Measurements from ENCODE around the gene MRPL37. TPM values are rescaled to one million over a fixed set of nuclear protein-coding genes. Genes with fewer than 3 reads are reported as not detected.

Gene MRPL37
- polyA plus RNA-seq, 1 donor (not counting 4 experiments of a cell fraction or from before 2014, with no cell fraction given): 30.9 TPM

DNA sequence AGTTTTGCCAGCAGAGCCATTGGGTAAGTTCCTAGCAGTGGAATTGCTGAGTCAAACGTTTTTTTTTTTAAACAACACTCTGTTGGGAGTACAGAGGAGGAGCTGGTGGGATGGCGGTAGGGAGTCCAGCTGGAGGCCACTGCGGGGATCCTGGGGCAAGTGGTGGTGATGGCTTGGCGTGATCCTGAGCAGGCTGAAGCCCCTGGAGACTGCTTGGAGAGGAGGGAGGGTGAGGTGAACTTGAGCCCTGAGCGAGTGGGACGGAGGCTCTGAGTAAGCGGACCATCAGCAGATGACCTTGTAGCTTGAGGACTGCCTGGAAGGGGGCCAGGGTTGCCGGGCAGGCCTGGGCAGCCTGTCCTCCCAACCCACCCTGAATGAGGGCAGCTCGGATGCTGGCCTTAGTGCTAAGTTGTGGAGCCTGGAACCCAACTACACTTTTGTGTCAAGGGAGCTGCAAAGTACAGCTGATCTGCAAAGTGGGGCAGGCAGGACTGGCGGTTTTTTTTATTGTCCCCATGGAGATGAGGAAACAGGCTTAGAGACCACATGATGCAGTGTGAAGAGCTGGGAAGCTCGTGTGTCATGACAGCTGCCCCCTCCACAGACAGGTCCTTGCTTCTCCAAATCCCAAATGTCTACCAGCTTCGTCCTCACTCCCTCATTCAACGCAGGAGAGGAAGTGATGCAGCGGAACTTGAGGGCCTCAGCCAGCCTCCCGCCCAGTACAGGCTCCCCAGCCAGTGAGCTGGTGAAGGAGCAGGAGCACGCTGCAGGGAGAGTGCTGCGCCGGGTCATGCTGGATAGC lies 20.2 kb downstream of the MRPL37 start:
- Histone ChIP-seq H3K4me2 (ENCODE audit: control insufficient read depth, extremely low read depth, insufficient read depth, low read depth, low read length) (no peak overlapping the region), H3K4me3 (ENCODE audit: control insufficient read depth in 2 of 3, extremely low read depth in 1 of 3, insufficient read depth in 2 of 3, low read depth in 1 of 3, low read length in 3 of 3) (no peak overlapping the region), H4K20me1 (ENCODE audit: control insufficient read depth, extremely low read depth, insufficient read depth, low read length) (no peaks in the 10 kb centered on the region), H3K27me3 (ENCODE audit: control insufficient read depth, extremely low read depth, insufficient read depth, low read length) (no peaks in the 10 kb centered on the region), H3K9me1 (ENCODE audit: control insufficient read depth, extremely low read depth, insufficient read depth, low read length) (no peaks in the 10 kb centered on the region), H3K9me3 (ENCODE audit: control insufficient read depth, low read depth, low read length) (no peaks in the 10 kb centered on the region), H3K4me1 (ENCODE audit: control insufficient read depth, extremely low read depth, insufficient read depth, low read length) (no peaks in the 10 kb centered on the region), H2AFZ (ENCODE audit: control insufficient read depth, low read length) (no peak overlapping the region), H3K79me2 (ENCODE audit: control insufficient read depth, insufficient read depth, low read length) (no peaks in the 10 kb centered on the region), H3K27ac (ENCODE audit: control insufficient read depth, insufficient read depth, low read length) (no peak overlapping the region), H3K9ac (ENCODE audit: control insufficient read depth, extremely low read depth, insufficient read depth, low read length) (no peak overlapping the region), H3K36me3 (ENCODE audit: control insufficient read depth in 2 of 2, extremely low read depth in 1 of 2, insufficient read depth in 2 of 2, low read length in 2 of 2) (peaks cover 22 to 39% of the 10 kb centered on the region in 2 experiments)
- no peak for DNase-seq (ENCODE audit: low read depth, low spot score)
- no peak for FAIRE-seq
- dilution Hi-C loops (cut with MboI; ENCODE audit: extremely low pct_ligation_motif_present, low sequenced_read_pairs): no loop called here
- TF ChIP-seq CTCF (optimal IDR thresholded peaks at IDR 0.05 in 1 of 3, IDR thresholded peaks at IDR 0.05 in 1 of 3, conservative IDR thresholded peaks at IDR 0.05 in 1 of 3; ENCODE audit: extremely low read depth in 1 of 3, insufficient read depth in 2 of 3, low read length in 3 of 3) (no peak), EZH2 (IDR thresholded peaks at IDR 0.05; ENCODE audit: low read length) (no peak)

- no peaks in the 10 kb centered on the region for H4K20me1 ChIP-seq (ENCODE audit: control insufficient read depth, extremely low read depth, insufficient read depth, low read length)
- no peak overlapping the region for H3K27ac ChIP-seq (ENCODE audit: control insufficient read depth, insufficient read depth, low read length)
- DNase-seq (ENCODE audit: low read depth, low spot score) (no peak), FAIRE-seq (no peak)
- H3K4me3 ChIP-seq (ENCODE audit: control insufficient read depth in 2 of 3, extremely low read depth in 1 of 3, insufficient read depth in 2 of 3, low read depth in 1 of 3, low read length in 3 of 3): no peak overlapping the region
- dilution Hi-C loops (cut with MboI; ENCODE audit: extremely low pct_ligation_motif_present, low sequenced_read_pairs): no loop called here
- no peak overlapping the region for H3K9ac ChIP-seq (ENCODE audit: control insufficient read depth, extremely low read depth, insufficient read depth, low read length)
- H3K4me1 ChIP-seq (ENCODE audit: control insufficient read depth, extremely low read depth, insufficient read depth, low read length): no peaks in the 10 kb centered on the region
- no peak overlapping the region for H3K4me2 ChIP-seq (ENCODE audit: control insufficient read depth, extremely low read depth, insufficient read depth, low read depth, low read length)
- H3K36me3 ChIP-seq (ENCODE audit: control insufficient read depth in 2 of 2, extremely low read depth in 1 of 2, insufficient read depth in 2 of 2, low read length in 2 of 2): peaks cover 17 to 30% of the 10 kb centered on the region in 2 experiments
- no peaks in the 10 kb centered on the region for H3K79me2 ChIP-seq (ENCODE audit: control insufficient read depth, insufficient read depth, low read length)
- H2AFZ ChIP-seq (ENCODE audit: control insufficient read depth, low read length): no peak overlapping the region
- H3K9me1 ChIP-seq (ENCODE audit: control insufficient read depth, extremely low read depth, insufficient read depth, low read length): no peaks in the 10 kb centered on the region
- no peaks in the 10 kb centered on the region for H3K9me3 ChIP-seq (ENCODE audit: control insufficient read depth, low read depth, low read length)
- no peaks in the 10 kb centered on the region for H3K27me3 ChIP-seq (ENCODE audit: control insufficient read depth, extremely low read depth, insufficient read depth, low read length)
- TF ChIP-seq EZH2 (IDR thresholded peaks at IDR 0.05; ENCODE audit: low read length) (no peak), CTCF (optimal IDR thresholded peaks at IDR 0.05 in 1 of 3, IDR thresholded peaks at IDR 0.05 in 1 of 3, conservative IDR thresholded peaks at IDR 0.05 in 1 of 3; ENCODE audit: extremely low read depth in 1 of 3, insufficient read depth in 2 of 3, low read length in 3 of 3) (no peak)
Measured at GRCh38 chr1:54221113-54221834, 21.3 kb downstream of the MRPL37 start.

Measured in keratinocyte (primary cell).